H1 (cell line): ENCODE results near the gene NUP50. TPM values are rescaled to one million over a fixed set of nuclear protein-coding genes. Genes with fewer than 3 reads are reported as not detected.

Experiments used
- CTCF ChIA-PET: fragments of 300-600 bp; sonication (Branson Sonifier 250); formaldehyde crosslinking; loops from one replicate; lab custom pipeline; 2021; ENCODE audit not compliant: partially characterized antibody; lab: Charles Lee
- POLR2A ChIA-PET: fragments of 300-600 bp; sonication (Branson Sonifier 250); formaldehyde crosslinking; loops from one replicate; lab custom pipeline; 2021; ENCODE audit warnings: inconsistent platforms; ENCODE audit not compliant: partially characterized antibody; lab: Charles Lee
- DNase-seq, 2 experiments: peaks; one replicate each; pipeline versions ENCODE4 v3.0.0 to v3.0.0-alpha.2; 2010 to 2022; ENCODE audit warnings: low spot score in 2 of 2, low read depth in 1 of 2, mixed read lengths in 1 of 2
- FAIRE-seq: peaks from 2 replicates; lab custom pipeline; 2011; peaks lifted over from hg19 to GRCh38; lab: Jason Lieb, UNC
- H2AFZ ChIP-seq: 2 replicates; pipeline ENCODE4 v1.8.1; 2012; ENCODE audit warnings: low read length, inconsistent platforms
- H2AK5ac ChIP-seq: 2 replicates; pipeline ENCODE4 v1.6.1; 2013; ENCODE audit warnings: low read depth, low read length
- H2BK120ac ChIP-seq: replicated peaks from 2 replicates; pipeline ENCODE3; 2013; ENCODE audit warnings: low read depth, low read length, inconsistent platforms
- H2BK12ac ChIP-seq: 2 replicates; pipeline ENCODE4 v1.6.1; 2013; ENCODE audit warnings: low read depth, low read length
- H2BK15ac ChIP-seq: 2 replicates; pipeline ENCODE4 v1.6.1; 2013; ENCODE audit warnings: low read length
- H2BK20ac ChIP-seq: 2 replicates; pipeline ENCODE4 v1.6.1; 2013; ENCODE audit warnings: low read length
- H2BK5ac ChIP-seq: 2 replicates; pipeline ENCODE4 v1.6.1; 2013; ENCODE audit warnings: low read depth, low read length
- H3K14ac ChIP-seq: 2 replicates; pipeline ENCODE4 v1.6.1; 2013; ENCODE audit warnings: inconsistent platforms; ENCODE audit not compliant: insufficient read length
- H3K18ac ChIP-seq: 2 replicates; pipeline ENCODE4 v1.6.1; 2013; ENCODE audit warnings: low read length; ENCODE audit errors: extremely low read depth
- H3K23ac ChIP-seq: 2 replicates; pipeline ENCODE4 v1.6.1; 2013; ENCODE audit warnings: inconsistent platforms; ENCODE audit not compliant: insufficient read length
- H3K23me2 ChIP-seq: 2 replicates; pipeline ENCODE4 v1.6.1; 2013; ENCODE audit warnings: low read depth, low read length
- H3K27ac ChIP-seq: 2 replicates; pipeline ENCODE4 v1.6.1; 2011; ENCODE audit warnings: low read depth, low read length, inconsistent platforms
- H3K27me3 ChIP-seq, 4 experiments: replicated peaks in 1 of 4; 1 replicate in 1 of 4; 2 replicates in 3 of 4; pipeline versions ENCODE4 v1.6.1 to v1.8.1; 2011 to 2013; ENCODE audit warnings: low read length in 3 of 4, mild to moderate bottlenecking in 3 of 4, inconsistent platforms in 2 of 4, mixed read lengths in 2 of 4, moderate library complexity in 1 of 4; ENCODE audit not compliant: control insufficient read depth in 3 of 4, insufficient read depth in 3 of 4; ENCODE audit errors: extremely low read depth in 1 of 4
- H3K36me3 ChIP-seq, 4 experiments: 2 replicates each; pipeline versions ENCODE4 v1.6.1 to v1.8.1; 2011 to 2013; ENCODE audit warnings: mild to moderate bottlenecking in 4 of 4, low read length in 3 of 4, moderate library complexity in 2 of 4, control low read depth in 1 of 4, inconsistent platforms in 1 of 4; ENCODE audit not compliant: insufficient read depth in 4 of 4, control insufficient read depth in 2 of 4
- H3K4ac ChIP-seq: replicated peaks from 2 replicates; pipeline ENCODE3; 2013; ENCODE audit warnings: low read length, low read depth, mixed read lengths, inconsistent platforms; ENCODE audit not compliant: insufficient read length
- H3K4me1 ChIP-seq, 4 experiments: replicated peaks in 1 of 4; 1 replicate in 1 of 4; 2 replicates in 3 of 4; pipeline versions ENCODE4 v1.6.1 to v1.8.1; 2011 to 2013; ENCODE audit warnings: low read length in 3 of 4, inconsistent platforms in 2 of 4, mixed read lengths in 1 of 4; ENCODE audit not compliant: insufficient read depth in 4 of 4, control insufficient read depth in 3 of 4
- H3K4me2 ChIP-seq, 2 experiments: 2 replicates each; pipeline versions ENCODE4 v1.6.1 to v1.8.1; 2011 to 2013; ENCODE audit warnings: low read depth in 2 of 2, low read length in 2 of 2, control low read depth in 1 of 2, inconsistent platforms in 1 of 2, mild to moderate bottlenecking in 1 of 2; ENCODE audit not compliant: insufficient read depth in 1 of 2
- H3K4me3 ChIP-seq, 4 experiments: fragments of 200-600, 300-600 bp in 1 of 4; sonication (generic), shearing (Covaris generic), sonication (Bioruptor Twin) in 1 of 4; 2 replicates each; pipeline versions ENCODE4 v1.5.1 to v1.8.1; 2011 to 2016; ENCODE audit warnings: low read length in 4 of 4, low read depth in 3 of 4, control low read depth in 2 of 4, inconsistent platforms in 2 of 4, mild to moderate bottlenecking in 2 of 4, mixed read lengths in 1 of 4, moderate library complexity in 1 of 4; ENCODE audit not compliant: insufficient read depth in 2 of 4; ENCODE audit errors: extremely low read depth in 1 of 4
- H3K56ac ChIP-seq: replicated peaks from 2 replicates; pipeline ENCODE3; 2013; ENCODE audit warnings: low read depth, mild to moderate bottlenecking, mixed read lengths, low read length, inconsistent platforms; ENCODE audit not compliant: insufficient read length
- H3K79me1 ChIP-seq: 2 replicates; pipeline ENCODE4 v1.6.1; 2013; ENCODE audit warnings: low read depth, low read length, control low read depth
- H3K79me2 ChIP-seq, 2 experiments: 2 replicates each; pipeline versions ENCODE4 v1.6.1 to v1.8.1; 2012 to 2013; ENCODE audit warnings: low read length in 2 of 2, mild to moderate bottlenecking in 2 of 2, inconsistent platforms in 1 of 2; ENCODE audit not compliant: insufficient read depth in 2 of 2, control insufficient read depth in 1 of 2
- H3K9ac ChIP-seq, 4 experiments: replicated peaks in 1 of 4; 1 replicate in 1 of 4; 2 replicates in 3 of 4; pipeline versions ENCODE4 v1.6.1 to v1.8.1; 2011 to 2013; ENCODE audit warnings: low read depth in 3 of 4, low read length in 3 of 4, control low read depth in 2 of 4, mild to moderate bottlenecking in 2 of 4, moderate library complexity in 2 of 4, inconsistent platforms in 1 of 4; ENCODE audit errors: extremely low read depth in 1 of 4
- H3K9me3 ChIP-seq, 2 experiments: 2 replicates each; pipeline versions ENCODE4 v1.6.1 to v1.8.1; 2012 to 2013; ENCODE audit warnings: mild to moderate bottlenecking in 2 of 2, moderate library complexity in 2 of 2, control low read depth in 1 of 2, inconsistent platforms in 1 of 2, low read depth in 1 of 2, low read length in 1 of 2, mixed read lengths in 1 of 2; ENCODE audit not compliant: insufficient read depth in 2 of 2
- H4K20me1 ChIP-seq, 2 experiments: replicated peaks in 1 of 2; 2 replicates each; pipeline versions ENCODE3 to v1.8.1; 2011 to 2013; ENCODE audit warnings: inconsistent platforms in 2 of 2, low read length in 2 of 2, mild to moderate bottlenecking in 1 of 2; ENCODE audit not compliant: insufficient read depth in 2 of 2, control insufficient read depth in 1 of 2
- H4K5ac ChIP-seq: 2 replicates; pipeline ENCODE4 v1.6.1; 2013; ENCODE audit warnings: low read length, low read depth, mixed read lengths, inconsistent platforms; ENCODE audit not compliant: insufficient read length
- H4K8ac ChIP-seq: 2 replicates; pipeline ENCODE4 v1.8.0; 2013; ENCODE audit warnings: mild to moderate bottlenecking, moderate library complexity, low read length, inconsistent platforms; ENCODE audit not compliant: insufficient read depth; ENCODE audit errors: extremely low read depth
- H4K91ac ChIP-seq: replicated peaks from 2 replicates; pipeline ENCODE3; 2013; ENCODE audit warnings: low read length, mixed read lengths, inconsistent platforms; ENCODE audit not compliant: insufficient read length
- GABPA ChIP-seq: IDR thresholded peaks from 2 replicates; pipeline ENCODE4 v1.6.1; 2011; ENCODE audit warnings: mild to moderate bottlenecking, low read length, moderate library complexity, borderline replicate concordance; ENCODE audit not compliant: insufficient read depth
- POLR2A ChIP-seq, 2 experiments: IDR thresholded peaks; 1 replicate in 1 of 2; 2 replicates in 1 of 2; pipeline ENCODE4 v1.6.1; 2011; ENCODE audit warnings: low read depth in 2 of 2, low read length in 2 of 2, mild to moderate bottlenecking in 2 of 2; ENCODE audit errors: control extremely low read depth in 1 of 2
- SIN3A ChIP-seq, 2 experiments: IDR thresholded peaks in 1 of 2; conservative IDR thresholded peaks in 1 of 2; 2 replicates each; pipeline ENCODE4 v1.6.1; 2011 to 2012; ENCODE audit warnings: low read length in 2 of 2, improper control_type of control experiment in 1 of 2, low read depth in 1 of 2, mild to moderate bottlenecking in 1 of 2
- WGBS, 2 experiments: shearing (Covaris generic) in 1 of 2; methylation state at CpG; one replicate each; pipeline versions ENCODE4 v1.1.6 to v1.1.7; 2013 to 2015; ENCODE audit warnings: low lambda C conversion rate in 2 of 2, mixed read lengths in 2 of 2, inconsistent platforms in 1 of 2, low coverage in 1 of 2, missing lambda C conversion rate in 1 of 2; ENCODE audit not compliant: insufficient replicate concordance in 2 of 2, insufficient coverage in 1 of 2, insufficient read length in 1 of 2; ENCODE audit errors: extremely low coverage in 1 of 2, missing lambda C conversion rate in 1 of 2; 5-methylcytosine and 5-hydroxymethylcytosine counted together
- polyA plus RNA-seq, 7 experiments: library from polyadenylated mRNA; depleted of rRNA in 3 of 7; stranded (reverse) in 5 of 7; unstranded in 2 of 7; fragments of >200 nt in 5 of 7; fragments of 200-250 nt in 2 of 7; gene quantifications; 1 replicate in 5 of 7; 2 replicates in 1 of 7; 4 replicates in 1 of 7; pipeline versions ENCODE4 v1.2.1 to v1.2.3, GENCODE V29; 2011 to 2013; ENCODE audit warnings: missing spikeins in 2 of 7, mixed read lengths in 2 of 7
- total RNA-seq: library from RNA; stranded (reverse); fragmentation: NEBNext Ultra II Directional; extraction: Animal tissue kit (Norgen Biotek cat#: 25700); gene quantifications from 2 replicates; pipeline ENCODE4 v1.2.1, GENCODE V29; 2021

NUP50 gene
- total and polyA plus RNA-seq, 2 of the 8 experiments (the other 6 are each of a cell fraction or from before 2014, with no cell fraction given), result 20.0 to 112 TPM

GRCh38 chr22:45204819-45205218 is 41.1 kb downstream of the NUP50 start:
- H3K79me1 ChIP-seq, result peaks cover 3% of the 10 kb centered on the region

More at GRCh38 chr22:45204819-45205218, 41.1 kb downstream of the NUP50 start:
- no peak overlapping the region for H2AK5ac ChIP-seq
- TF ChIP-seq GABPA, result no peak
- TF ChIP-seq POLR2A (IDR thresholded peaks at IDR 0.05; ENCODE audit: control extremely low read depth in 1 of 2, low read depth in 2 of 2, low read length in 2 of 2), result no peak
- TF ChIP-seq SIN3A (conservative IDR thresholded peaks at IDR 0.05 in 1 of 2, IDR thresholded peaks at IDR 0.05 in 1 of 2; ENCODE audit: low read depth in 1 of 2, low read length in 2 of 2), result no peak
- peaks cover 0 to 11% (median under 1%) of the 10 kb centered on the region in 4 experiments; a peak in 2 of 7 replicates for H3K4me1 ChIP-seq
- H3K23me2 ChIP-seq, result no peaks in the 10 kb centered on the region
- 0 out of 4 replicates have a peak, but pooled peaks cover 0 to 3% of the 10 kb centered on the region in 2 experiments for H3K79me2 ChIP-seq
- H2BK20ac ChIP-seq, result no peak overlapping the region
- no peak overlapping the region for H3K4me3 ChIP-seq
- H3K23ac ChIP-seq, result no peak overlapping the region
- H2AFZ ChIP-seq, result no peak overlapping the region
- no peak overlapping the region for H4K5ac ChIP-seq
- H4K91ac ChIP-seq, result no peak overlapping the region
- no peak overlapping the region; the same call in 1 of the 2 replicates for H2BK5ac ChIP-seq
- H3K9me3 ChIP-seq, result no peaks in the 10 kb centered on the region
- no peak overlapping the region for H3K56ac ChIP-seq
- H3K14ac ChIP-seq, result no peak overlapping the region
- H2BK15ac ChIP-seq, result no peak overlapping the region
- no peak overlapping the region for H3K9ac ChIP-seq
- H3K4me2 ChIP-seq, result no peak overlapping the region
- H3K27me3 ChIP-seq, result no peaks in the 10 kb centered on the region
- no peak overlapping the region for H2BK120ac ChIP-seq
- H2BK12ac ChIP-seq, result no peak overlapping the region
- H3K27ac ChIP-seq, result no peak overlapping the region
- DNase-seq (no peak), FAIRE-seq (no peak)
- H3K18ac ChIP-seq, result no peak overlapping the region
- CTCF ChIA-PET, result interaction anchor here (1.6 kb wide), 1 partner anchor 12 kb away, joined by 3 read pairs; no protein-coding TSS in a partner anchor
- no peak overlapping the region for H4K8ac ChIP-seq
- 86% methylated on average over 14 of the region's 14 CpGs; no CpG with 5 or more reads in 1 of the 2 experiments for WGBS, 2 experiments
- H3K4ac ChIP-seq, result no peak overlapping the region
- POLR2A ChIA-PET, result interaction anchor here (0.9 kb wide), 1 partner anchor 13 kb away, joined by 4 read pairs; no protein-coding TSS in a partner anchor
- peaks cover 7 to 8% of the 10 kb centered on the region in 2 experiments for H4K20me1 ChIP-seq
- peaks cover 0 to 3% (median 0%) of the 10 kb centered on the region in 4 experiments; a peak in 2 of 8 replicates for H3K36me3 ChIP-seq
